ENCODE data around the gene ASCC3.

DNA sequence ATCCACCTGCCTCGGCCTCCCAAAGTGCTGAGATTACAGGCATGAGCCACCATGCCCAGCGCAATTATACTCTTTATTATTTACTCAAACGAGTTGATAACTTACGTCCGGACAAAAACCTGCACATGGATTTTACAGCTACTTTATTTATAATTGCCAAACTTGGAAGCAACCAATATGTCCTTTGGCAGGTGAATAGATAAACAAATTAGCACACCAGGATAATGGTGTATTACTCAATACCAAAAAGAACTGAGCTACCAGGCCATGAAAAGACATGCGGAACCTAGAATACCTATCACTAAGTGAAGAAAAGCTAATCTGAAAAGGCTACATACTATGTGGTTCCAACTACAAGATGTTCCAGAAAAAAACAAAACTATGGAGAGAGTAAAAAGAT lies 168.1 kb downstream of the ASCC3 start:
- TF ChIP-seq POLR2A (IDR thresholded peaks at IDR 0.05) = no peak
- no peak for TF ChIP-seq CTCF (IDR thresholded peaks at IDR 0.05)
- TF ChIP-seq EP300 (IDR thresholded peaks at IDR 0.05) = no peak

Measured in tibial nerve (tissue), 4 donors.